SK-N-MC (cell line): Measurements from ENCODE around the gene SCAF4.
"Not testable (repeated sequence)": the region's sequence is repeated elsewhere in the genome, so short reads cannot be mapped to it uniquely, and the experiment has no call there.

ENCODE experiments used
- DNase-seq: peaks from one replicate; pipeline ENCODE4 v3.0.0-alpha.2; 2011; ENCODE audit warnings: low read depth, low spot score
- H3K27ac ChIP-seq: fragments of 200-600 bp; sonication (generic); 2 replicates; pipeline ENCODE4 v1.5.1; 2016; ENCODE audit warnings: mixed run types
- H3K36me3 ChIP-seq: fragments of 200-600 bp; sonication (generic); 2 replicates; pipeline ENCODE4 v1.6.1; 2017; ENCODE audit warnings: antibody characterized with exemption, low read length, mixed read lengths; ENCODE audit not compliant: insufficient read depth
- H3K4me3 ChIP-seq: fragments of 200-600 bp; sonication (generic); 2 replicates; pipeline ENCODE4 v1.5.1; 2016
- H3K9ac ChIP-seq: fragments of 200-600 bp; sonication (generic); 2 replicates; pipeline ENCODE4 v1.8.0; 2017; ENCODE audit warnings: mixed run types, mixed read lengths; ENCODE audit not compliant: insufficient read length
- H3K9me3 ChIP-seq: fragments of 200-600 bp; sonication (generic); 2 replicates; pipeline ENCODE4 v1.6.1; 2017; ENCODE audit warnings: low read depth, mild to moderate bottlenecking, antibody characterized with exemption, low read length, moderate library complexity, mixed read lengths
- EZH2 ChIP-seq: fragments of 200-600 bp; sonication (generic); IDR thresholded peaks from one replicate; pipeline ENCODE4 v1.6.1; 2017; ENCODE audit warnings: antibody characterized with exemption
- FOXP2 ChIP-seq: optimal IDR thresholded peaks from 2 replicates; pipeline ENCODE3; 2011; ENCODE audit warnings: mild to moderate bottlenecking, moderate library complexity; ENCODE audit not compliant: insufficient read depth; ENCODE audit errors: extremely low read length, control extremely low read depth
- POLR2AphosphoS5 ChIP-seq: IDR thresholded peaks from 2 replicates; pipeline ENCODE4 v1.6.1; 2012; ENCODE audit warnings: mild to moderate bottlenecking, low read depth, low read length, borderline replicate concordance

SCAF4 gene

GRCh38 chr21:31768710-31769109, 36.8 kb upstream of the SCAF4 start:
- no peak for TF ChIP-seq FOXP2
- no peak for TF ChIP-seq EZH2
- TF ChIP-seq POLR2AphosphoS5: no peak
- no peak overlapping the region for H3K27ac ChIP-seq
- H3K9ac ChIP-seq: no peak overlapping the region
- H3K4me3 ChIP-seq: no peak overlapping the region
- H3K36me3 ChIP-seq: no peaks in the 10 kb centered on the region
- H3K9me3 ChIP-seq: no peaks in the 10 kb centered on the region
- DNase-seq: no peak

GRCh38 chr21:31766899-31767298, 35.0 kb upstream of the SCAF4 start:
- Histone ChIP-seq H3K9me3 (no peaks in the 10 kb centered on the region), H3K36me3 (no peaks in the 10 kb centered on the region), H3K27ac (no peak overlapping the region), H3K9ac (no peak overlapping the region), H3K4me3 (no peak overlapping the region)
- TF ChIP-seq FOXP2 (no peak), EZH2 (no peak), POLR2AphosphoS5 (no peak)
- no peak for DNase-seq

- not testable (repeated sequence) for DNase-seq, H3K9ac ChIP-seq, H3K27ac ChIP-seq
Measured at GRCh38 chr21:31765850-31766249, 33.9 kb upstream of the SCAF4 start.

GRCh38 chr21:31760931-31761330, 29.0 kb upstream of the SCAF4 start:
- no peak overlapping the region for H3K4me3 ChIP-seq
- H3K9ac ChIP-seq: no peak overlapping the region
- H3K9me3 ChIP-seq: no peaks in the 10 kb centered on the region
- no peaks in the 10 kb centered on the region for H3K36me3 ChIP-seq
- no peak for TF ChIP-seq EZH2
- no peak for TF ChIP-seq POLR2AphosphoS5
- no peak for TF ChIP-seq FOXP2
- no peak overlapping the region for H3K27ac ChIP-seq
- DNase-seq: no peak

More at GRCh38 chr21:31765850-31766249, 33.9 kb upstream of the SCAF4 start:
- H3K36me3 ChIP-seq, H3K4me3 ChIP-seq, H3K9me3 ChIP-seq: not testable (repeated sequence)

- Histone ChIP-seq H3K27ac (no peak overlapping the region), H3K9ac (no peak overlapping the region), H3K9me3 (no peaks in the 10 kb centered on the region), H3K4me3 (no peak overlapping the region), H3K36me3 (no peaks in the 10 kb centered on the region)
- DNase-seq: no peak
- TF ChIP-seq FOXP2: no peak
- TF ChIP-seq POLR2AphosphoS5: no peak
- no peak for TF ChIP-seq EZH2
Measured at GRCh38 chr21:31756787-31757186, 24.9 kb upstream of the SCAF4 start.

- no peak overlapping the region for H3K27ac ChIP-seq
- H3K4me3 ChIP-seq: no peak overlapping the region
- no peak for DNase-seq
- H3K9me3 ChIP-seq: no peaks in the 10 kb centered on the region
- TF ChIP-seq POLR2AphosphoS5: no peak
- no peak for TF ChIP-seq EZH2
- TF ChIP-seq FOXP2: no peak
- H3K36me3 ChIP-seq: no peaks in the 10 kb centered on the region
- H3K9ac ChIP-seq: no peak overlapping the region
Measured at GRCh38 chr21:31755027-31755426, 23.1 kb upstream of the SCAF4 start.

GRCh38 chr21:31754708-31754960, 22.7 kb upstream of the SCAF4 start:
- TF ChIP-seq FOXP2 (no peak), POLR2AphosphoS5 (no peak), EZH2 (no peak)
- no peak for DNase-seq
- Histone ChIP-seq H3K9ac (no peak overlapping the region), H3K9me3 (no peaks in the 10 kb centered on the region), H3K36me3 (no peaks in the 10 kb centered on the region), H3K27ac (no peak overlapping the region), H3K4me3 (no peak overlapping the region)

- no peaks in the 10 kb centered on the region for H3K9me3 ChIP-seq
- no peak overlapping the region for H3K4me3 ChIP-seq
- H3K36me3 ChIP-seq: no peaks in the 10 kb centered on the region
- H3K9ac ChIP-seq: no peak overlapping the region
- TF ChIP-seq POLR2AphosphoS5: no peak
- no peak for TF ChIP-seq FOXP2
- TF ChIP-seq EZH2: no peak
- H3K27ac ChIP-seq: no peak overlapping the region
- no peak for DNase-seq
Measured at GRCh38 chr21:31753949-31754707, 22.2 kb upstream of the SCAF4 start.

- Histone ChIP-seq H3K36me3 (no peaks in the 10 kb centered on the region), H3K9me3 (no peaks in the 10 kb centered on the region), H3K27ac (no peak overlapping the region), H3K4me3 (no peak overlapping the region), H3K9ac (no peak overlapping the region)
- TF ChIP-seq POLR2AphosphoS5 (no peak), EZH2 (no peak), FOXP2 (no peak)
- no peak for DNase-seq
Measured at GRCh38 chr21:31752967-31753366, 21.0 kb upstream of the SCAF4 start.
